ENCODE data around the gene HOXD12.

GRCh38 chr2:176056406-176056805 is 43.2 kb upstream of the HOXD12 start:
- no peak for TF ChIP-seq CTCF (IDR thresholded peaks at IDR 0.05; ENCODE audit: poor library complexity, severe bottlenecking)
- no peak for TF ChIP-seq RAD21 (conservative IDR thresholded peaks at IDR 0.05)
- TF ChIP-seq EZH2 (IDR thresholded peaks at IDR 0.05; ENCODE audit: borderline replicate concordance, insufficient read depth, low read length, poor library complexity, severe bottlenecking), result no peak
- TF ChIP-seq TAF1 (IDR thresholded peaks at IDR 0.05; ENCODE audit: low read depth), result no peak
- no peak for TF ChIP-seq POLR2AphosphoS5 (IDR thresholded peaks at IDR 0.05)

Measured in neural cell (in vitro differentiated cells).